OCI-LY3 (cell line): ENCODE data around the gene TACC2.

ENCODE experiments used
- EZH2phosphoT487 ChIP-seq: fragments of 200-600 bp; shearing (Covaris generic); IDR thresholded peaks from 2 replicates; pipeline ENCODE4 v1.6.1; 2018; ENCODE audit warnings: antibody characterized with exemption, mixed run types, low read depth
- TF ChIP-seq, protein P1 (sequence below): fragments of 200-600, 300-600 bp; sonication (generic); IDR thresholded peaks from 2 replicates; pipeline ENCODE4 v1.5.1; 2014; ENCODE audit warnings: antibody characterized with exemption, low read length, low read depth

DNA sequence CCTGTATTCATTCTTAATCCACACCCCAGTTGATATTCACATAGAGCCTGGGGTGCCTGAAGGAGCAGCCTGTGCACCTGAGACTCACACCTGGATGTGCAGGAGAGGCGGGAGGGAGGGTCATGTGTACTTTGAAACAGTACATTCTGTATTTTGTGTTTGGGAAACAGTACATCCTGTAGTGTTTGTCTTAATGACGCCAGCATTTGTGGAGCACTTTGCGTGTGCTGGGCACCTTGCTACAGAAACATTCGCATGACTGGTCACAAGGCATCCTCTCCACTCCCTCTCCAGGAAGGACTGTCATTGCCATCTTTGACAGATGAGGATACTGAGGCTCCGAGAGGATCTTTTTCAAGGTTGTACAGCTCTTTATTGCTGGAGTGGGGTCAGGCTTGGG, 132.1 kb downstream of the TACC2 start:
- TF ChIP-seq, protein P1, sequence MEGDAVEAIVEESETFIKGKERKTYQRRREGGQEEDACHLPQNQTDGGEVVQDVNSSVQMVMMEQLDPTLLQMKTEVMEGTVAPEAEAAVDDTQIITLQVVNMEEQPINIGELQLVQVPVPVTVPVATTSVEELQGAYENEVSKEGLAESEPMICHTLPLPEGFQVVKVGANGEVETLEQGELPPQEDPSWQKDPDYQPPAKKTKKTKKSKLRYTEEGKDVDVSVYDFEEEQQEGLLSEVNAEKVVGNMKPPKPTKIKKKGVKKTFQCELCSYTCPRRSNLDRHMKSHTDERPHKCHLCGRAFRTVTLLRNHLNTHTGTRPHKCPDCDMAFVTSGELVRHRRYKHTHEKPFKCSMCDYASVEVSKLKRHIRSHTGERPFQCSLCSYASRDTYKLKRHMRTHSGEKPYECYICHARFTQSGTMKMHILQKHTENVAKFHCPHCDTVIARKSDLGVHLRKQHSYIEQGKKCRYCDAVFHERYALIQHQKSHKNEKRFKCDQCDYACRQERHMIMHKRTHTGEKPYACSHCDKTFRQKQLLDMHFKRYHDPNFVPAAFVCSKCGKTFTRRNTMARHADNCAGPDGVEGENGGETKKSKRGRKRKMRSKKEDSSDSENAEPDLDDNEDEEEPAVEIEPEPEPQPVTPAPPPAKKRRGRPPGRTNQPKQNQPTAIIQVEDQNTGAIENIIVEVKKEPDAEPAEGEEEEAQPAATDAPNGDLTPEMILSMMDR: no peak
- no peak for TF ChIP-seq EZH2phosphoT487
